GM13976 (cell line): ENCODE results near the gene FBXW7.
A peak's percentile ranks its signal among the peaks of the same experiment; 100 is the strongest.

Experiments
- DNase-seq: peaks from one replicate; pipeline ENCODE4 v3.0.0; 2012; ENCODE audit warnings: low spot score
- in situ Hi-C: fragments of 300-500 bp; cut with MboI; formaldehyde crosslinking; loops from one replicate; pipeline ENCODE4 v1.12.0; 2022; ENCODE audit warnings: low sequenced_read_pairs, mixed read lengths, inconsistent platforms; ENCODE audit not compliant: unreplicated experiment
- TF ChIP-seq, protein P1 (sequence below): IDR thresholded peaks from 2 replicates; pipeline ENCODE4 v1.5.1; 2012; ENCODE audit warnings: borderline replicate concordance, mild to moderate bottlenecking; ENCODE audit not compliant: insufficient read depth; ENCODE audit errors: extremely low read depth, missing control alignments, control extremely low read depth

Gene FBXW7

GRCh38 chr4:152508818-152509217 lies 27.1 kb downstream of the FBXW7 start:
- no peak for DNase-seq

DNA sequence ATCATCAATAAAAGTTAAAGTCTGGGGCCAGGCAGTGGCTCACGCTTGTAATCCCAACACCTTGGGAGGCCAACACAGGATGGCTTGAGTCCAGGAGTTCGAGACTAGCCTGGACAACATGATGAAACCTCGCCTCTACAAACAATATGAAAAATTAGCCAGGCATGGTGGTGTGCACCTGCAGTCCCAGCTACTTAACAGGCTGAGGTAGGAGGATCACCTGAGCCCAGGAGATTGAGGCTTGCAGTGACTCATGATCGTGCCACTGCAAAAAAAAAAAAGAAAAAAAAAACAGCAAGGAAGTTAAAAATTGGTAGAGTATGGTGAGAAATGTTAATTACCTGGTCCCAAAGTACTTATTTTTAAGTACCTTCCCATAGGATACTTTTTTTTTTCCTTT lies 27.5 kb downstream of the FBXW7 start:
- in situ Hi-C loops: no loop called here
- TF ChIP-seq, protein P1, sequence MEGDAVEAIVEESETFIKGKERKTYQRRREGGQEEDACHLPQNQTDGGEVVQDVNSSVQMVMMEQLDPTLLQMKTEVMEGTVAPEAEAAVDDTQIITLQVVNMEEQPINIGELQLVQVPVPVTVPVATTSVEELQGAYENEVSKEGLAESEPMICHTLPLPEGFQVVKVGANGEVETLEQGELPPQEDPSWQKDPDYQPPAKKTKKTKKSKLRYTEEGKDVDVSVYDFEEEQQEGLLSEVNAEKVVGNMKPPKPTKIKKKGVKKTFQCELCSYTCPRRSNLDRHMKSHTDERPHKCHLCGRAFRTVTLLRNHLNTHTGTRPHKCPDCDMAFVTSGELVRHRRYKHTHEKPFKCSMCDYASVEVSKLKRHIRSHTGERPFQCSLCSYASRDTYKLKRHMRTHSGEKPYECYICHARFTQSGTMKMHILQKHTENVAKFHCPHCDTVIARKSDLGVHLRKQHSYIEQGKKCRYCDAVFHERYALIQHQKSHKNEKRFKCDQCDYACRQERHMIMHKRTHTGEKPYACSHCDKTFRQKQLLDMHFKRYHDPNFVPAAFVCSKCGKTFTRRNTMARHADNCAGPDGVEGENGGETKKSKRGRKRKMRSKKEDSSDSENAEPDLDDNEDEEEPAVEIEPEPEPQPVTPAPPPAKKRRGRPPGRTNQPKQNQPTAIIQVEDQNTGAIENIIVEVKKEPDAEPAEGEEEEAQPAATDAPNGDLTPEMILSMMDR: no peak
- DNase-seq: no peak

More at GRCh38 chr4:152508818-152509217, 27.1 kb downstream of the FBXW7 start:
- in situ Hi-C loops: no loop called here
- TF ChIP-seq, protein P1: no peak

GRCh38 chr4:152503653-152504290 lies 32.1 kb downstream of the FBXW7 start:
- in situ Hi-C loops: no loop called here
- TF ChIP-seq, protein P1: no peak
- no peak for DNase-seq

GRCh38 chr4:152501846-152502536 lies 33.9 kb downstream of the FBXW7 start:
- in situ Hi-C loops: no loop called here
- no peak for DNase-seq
- TF ChIP-seq, protein P1: no peak

DNA sequence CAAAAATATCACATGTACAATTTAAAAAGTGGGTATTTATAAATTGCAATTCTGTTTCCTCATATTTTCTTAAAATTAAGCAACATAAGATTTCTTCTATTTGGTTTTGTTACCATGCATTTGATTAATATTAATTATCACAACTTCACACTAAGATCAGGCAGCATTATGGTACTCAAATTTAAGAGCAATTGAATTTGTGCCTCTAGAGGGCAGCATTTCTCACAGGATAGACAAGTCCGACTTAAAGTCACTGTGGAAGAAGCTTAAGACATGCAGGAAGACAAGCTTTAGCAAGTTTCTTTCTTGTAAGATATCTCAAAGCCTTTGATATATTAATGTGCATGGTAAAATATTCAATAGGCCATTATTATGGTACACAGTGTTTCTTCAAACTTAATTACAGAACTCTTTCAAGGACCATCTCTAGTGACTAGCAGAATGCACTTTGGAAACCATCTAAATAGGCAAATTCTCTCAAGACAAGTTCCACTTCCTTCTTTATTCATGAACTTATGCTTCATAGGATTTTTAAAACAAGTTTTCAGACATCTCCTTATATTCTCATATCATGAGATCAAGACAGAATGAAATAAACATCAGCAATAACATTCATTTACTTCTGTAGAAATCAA lies 35.0 kb downstream of the FBXW7 start:
- in situ Hi-C loops: no loop called here
- TF ChIP-seq, protein P1: peak; percentile 48
- DNase-seq: peak; percentile 41

- in situ Hi-C loops: no loop called here
- DNase-seq: no peak
- TF ChIP-seq, protein P1: no peak
Observed at GRCh38 chr4:152500275-152500674, 35.6 kb downstream of the FBXW7 start.
